CD14-positive monocyte (primary cell): ENCODE measurements around the gene COL5A3. TPM values are rescaled to one million over a fixed set of nuclear protein-coding genes. Genes with fewer than 3 reads are reported as not detected.
A peak's percentile ranks its signal among the peaks of the same experiment; 100 is the strongest.

Experiments used
- DNase-seq, 3 donors: peaks; one replicate each; pipeline ENCODE4 v3.0.0-alpha.2; 2011 to 2022
- H2AFZ ChIP-seq: 2 replicates; pipeline ENCODE4 v1.6.0; 2012; ENCODE audit warnings: mild to moderate bottlenecking, low read depth, low read length, inconsistent platforms; ENCODE audit not compliant: insufficient read depth, poor library complexity, severe bottlenecking
- H3K27ac ChIP-seq, 2 donors: 1 replicate in 1 of 2; 2 replicates in 1 of 2; pipeline ENCODE4 v1.5.1; 2012 to 2013; ENCODE audit warnings: low read length in 2 of 2, control low read depth in 1 of 2, inconsistent platforms in 1 of 2, low read depth in 1 of 2, mild to moderate bottlenecking in 1 of 2
- H3K27me3 ChIP-seq, 2 donors: one replicate each; pipeline versions ENCODE4 v1.6.0 to v1.6.1; 2011 to 2013; ENCODE audit warnings: low read length in 2 of 2; ENCODE audit not compliant: control insufficient read depth in 2 of 2, insufficient read depth in 2 of 2
- H3K36me3 ChIP-seq, 2 donors: replicated peaks in 1 of 2; 1 replicate in 1 of 2; 2 replicates in 1 of 2; pipeline versions ENCODE4 v1.5.1 to v1.6.1; 2012 to 2013; ENCODE audit warnings: low read length in 2 of 2, control low read depth in 1 of 2, inconsistent platforms in 1 of 2, mild to moderate bottlenecking in 1 of 2; ENCODE audit not compliant: insufficient read depth in 2 of 2, control insufficient read depth in 1 of 2
- H3K4me1 ChIP-seq, 2 donors: 1 replicate in 1 of 2; 2 replicates in 1 of 2; pipeline versions ENCODE4 v1.5.1 to v1.6.1; 2012 to 2013; ENCODE audit warnings: low read length in 2 of 2, control low read depth in 1 of 2, inconsistent platforms in 1 of 2, mild to moderate bottlenecking in 1 of 2, moderate library complexity in 1 of 2; ENCODE audit not compliant: insufficient read depth in 2 of 2, control insufficient read depth in 1 of 2
- H3K4me2 ChIP-seq: replicated peaks from 2 replicates; pipeline ENCODE3; 2012; ENCODE audit warnings: low read length, moderate library complexity, mild to moderate bottlenecking; ENCODE audit not compliant: poor library complexity, severe bottlenecking; ENCODE audit errors: extremely low read depth
- H3K4me3 ChIP-seq, 3 experiments: fragments of 200-600 bp in 1 of 3; sonication (generic) in 1 of 3; replicated peaks in 1 of 3; 1 replicate in 2 of 3; 2 replicates in 1 of 3; pipeline ENCODE4 v1.5.1; 2011 to 2013; ENCODE audit warnings: low read length in 3 of 3, mild to moderate bottlenecking in 3 of 3, control low read depth in 2 of 3, low read depth in 2 of 3, inconsistent platforms in 1 of 3, moderate library complexity in 1 of 3
- H3K79me2 ChIP-seq: 2 replicates; pipeline ENCODE4 v1.6.0; 2012; ENCODE audit warnings: mild to moderate bottlenecking, control low read depth, inconsistent platforms, low read length, moderate library complexity; ENCODE audit not compliant: insufficient read depth
- H3K9ac ChIP-seq: 2 replicates; pipeline ENCODE4 v1.6.0; 2017; ENCODE audit warnings: low read length, mild to moderate bottlenecking; ENCODE audit not compliant: insufficient read depth, poor library complexity, severe bottlenecking
- H3K9me3 ChIP-seq, 2 donors: replicated peaks in 1 of 2; 1 replicate in 1 of 2; 2 replicates in 1 of 2; pipeline versions ENCODE4 v1.5.1 to v1.6.1; 2012 to 2013; ENCODE audit warnings: low read length in 2 of 2, control low read depth in 1 of 2; ENCODE audit not compliant: control insufficient read depth in 1 of 2, insufficient read depth in 1 of 2
- H4K20me1 ChIP-seq: 2 replicates; pipeline ENCODE4 v1.6.0; 2012; ENCODE audit warnings: mild to moderate bottlenecking, low read length, control low read depth, moderate library complexity; ENCODE audit not compliant: insufficient read depth
- H3K27ac Mint-ChIP-seq, 7 donors: one replicate each; pipeline ENCODE4 v1.8.0; 2020; ENCODE audit warnings: mild to moderate bottlenecking in 7 of 7, mixed read lengths in 7 of 7, moderate library complexity in 6 of 7, inconsistent platforms in 2 of 7
- H3K27me3 Mint-ChIP-seq, 3 donors: one replicate each; pipeline ENCODE4 v1.8.0; 2021 to 2022; ENCODE audit warnings: low read depth in 3 of 3, mild to moderate bottlenecking in 3 of 3, mixed read lengths in 3 of 3, moderate library complexity in 3 of 3, inconsistent platforms in 1 of 3
- H3K36me3 Mint-ChIP-seq, 2 donors: one replicate each; pipeline ENCODE4 v1.8.0; 2020; ENCODE audit warnings: mixed read lengths in 2 of 2, inconsistent platforms in 1 of 2, mild to moderate bottlenecking in 1 of 2
- H3K4me1 Mint-ChIP-seq: one replicate; pipeline ENCODE4 v1.8.0; 2020; ENCODE audit warnings: mild to moderate bottlenecking, mixed read lengths
- H3K4me3 Mint-ChIP-seq, 2 donors: one replicate each; pipeline ENCODE4 v1.8.0; 2020; ENCODE audit warnings: mild to moderate bottlenecking in 2 of 2, mixed read lengths in 2 of 2, moderate library complexity in 1 of 2
- H3K9me3 Mint-ChIP-seq, 7 donors: one replicate each; pipeline ENCODE4 v1.8.0; 2020 to 2022; ENCODE audit warnings: mixed read lengths in 7 of 7, mild to moderate bottlenecking in 6 of 7, moderate library complexity in 6 of 7, inconsistent platforms in 2 of 7
- CTCF ChIP-seq: fragments of 200-600 bp; IDR thresholded peaks from one replicate; pipeline ENCODE4 v1.8.0; 2022; ENCODE audit warnings: antibody characterized with exemption, mild to moderate bottlenecking
- WGBS: methylation state at CpG from one replicate; pipeline ENCODE4 v1.1.5; 2013; ENCODE audit warnings: missing lambda C conversion rate; ENCODE audit not compliant: insufficient coverage; 5-methylcytosine and 5-hydroxymethylcytosine counted together
- intact Hi-C, 2 donors: fragments of 100-400 bp; cut with micrococcal nuclease; formaldehyde crosslinking; loops; one replicate each; pipeline versions ENCODE4 v1.15.0 to v1.15.1; 2023
- polyA plus RNA-seq, 3 donors: library from polyadenylated mRNA; depleted of rRNA in 1 of 3; unstranded in 2 of 3; stranded (reverse) in 1 of 3; fragments of 300-500 nt in 2 of 3; fragments of >200 nt in 1 of 3; fragmentation: Illumina TruSeq in 2 of 3; gene quantifications; 1 replicate in 2 of 3; 2 replicates in 1 of 3; pipeline ENCODE4 v1.2.3, GENCODE V29; 2012 to 2021

Gene COL5A3
- polyA plus RNA-seq, 3 donors: not detected

- Histone ChIP-seq H4K20me1 (no peaks in the 10 kb centered on the region), H3K79me2 (no peaks in the 10 kb centered on the region), H2AFZ (no peak overlapping the region), H3K27me3 (no peaks in the 10 kb centered on the region), H3K9ac (no peak overlapping the region), H3K4me3 (no peak overlapping the region), H3K4me2 (no peak overlapping the region), H3K9me3 (peaks cover 56 to 59% of the 10 kb centered on the region in 2 donors), H3K4me1 (no peaks in the 10 kb centered on the region), H3K27ac (no peak overlapping the region), H3K36me3 (no peaks in the 10 kb centered on the region)
- no peak for DNase-seq
- Mint-ChIP-seq H3K4me3 (no peak overlapping the region), H3K9me3 (peaks cover 41 to 72% (median 54%) of the 10 kb centered on the region in 7 donors), H3K36me3 (no peaks in the 10 kb centered on the region), H3K27me3 (peaks cover 1 to 5% (median 3%) of the 10 kb centered on the region in 3 donors), H3K4me1 (no peaks in the 10 kb centered on the region), H3K27ac (no peak overlapping the region)
- TF ChIP-seq CTCF: no peak
- WGBS: no CpG with 5 or more reads among the region's 1 CpG
- intact Hi-C loops: no loop called here
Measured at GRCh38 chr19:10044390-10044789, 34.1 kb upstream of the COL5A3 start.

- Histone ChIP-seq H3K27me3 (no peaks in the 10 kb centered on the region), H3K4me1 (no peaks in the 10 kb centered on the region), H3K9ac (no peak overlapping the region), H4K20me1 (no peaks in the 10 kb centered on the region), H3K79me2 (no peaks in the 10 kb centered on the region), H3K36me3 (no peaks in the 10 kb centered on the region), H3K4me3 (no peak overlapping the region), H3K9me3 (peaks cover 56 to 61% of the 10 kb centered on the region in 2 donors), H2AFZ (no peak overlapping the region), H3K27ac (no peak overlapping the region), H3K4me2 (no peak overlapping the region)
- no peak for DNase-seq
- Mint-ChIP-seq H3K4me3 (no peak overlapping the region), H3K36me3 (no peaks in the 10 kb centered on the region), H3K4me1 (no peaks in the 10 kb centered on the region), H3K9me3 (peaks cover 38 to 73% (median 54%) of the 10 kb centered on the region in 7 donors), H3K27me3 (peaks cover 1 to 5% (median 5%) of the 10 kb centered on the region in 3 donors), H3K27ac (peak overlapping the region in 1 of 7 donors; percentile 60)
- WGBS: 85% methylated on average over 4 of the region's 4 CpGs
- no peak for TF ChIP-seq CTCF
- intact Hi-C loops: no loop called here
Measured at GRCh38 chr19:10043286-10043927, 33.1 kb upstream of the COL5A3 start.
